Umbilical cord (tissue), 2 donors: Measurements from ENCODE around the gene MAP3K5. TPM values are rescaled to one million over a fixed set of nuclear protein-coding genes. Genes with fewer than 3 reads are reported as not detected.
"Not testable (repeated sequence)": the region's sequence is repeated elsewhere in the genome, so short reads cannot be mapped to it uniquely, and the experiment has no call there.

Experiments used
- DNase-seq: peaks from one replicate; pipeline ENCODE4 v3.0.0-alpha.2; 2015; ENCODE audit warnings: low spot score
- total RNA-seq: library from RNA; depleted of rRNA; stranded (reverse); fragments of >200 nt; gene quantifications from one replicate; pipeline ENCODE4 v1.2.3, GENCODE V29; 2014; ENCODE audit warnings: low replicate concordance; ENCODE audit not compliant: insufficient read depth

Gene MAP3K5
- total RNA-seq, 1 donor from 2014 or later: 10.6 TPM

DNA sequence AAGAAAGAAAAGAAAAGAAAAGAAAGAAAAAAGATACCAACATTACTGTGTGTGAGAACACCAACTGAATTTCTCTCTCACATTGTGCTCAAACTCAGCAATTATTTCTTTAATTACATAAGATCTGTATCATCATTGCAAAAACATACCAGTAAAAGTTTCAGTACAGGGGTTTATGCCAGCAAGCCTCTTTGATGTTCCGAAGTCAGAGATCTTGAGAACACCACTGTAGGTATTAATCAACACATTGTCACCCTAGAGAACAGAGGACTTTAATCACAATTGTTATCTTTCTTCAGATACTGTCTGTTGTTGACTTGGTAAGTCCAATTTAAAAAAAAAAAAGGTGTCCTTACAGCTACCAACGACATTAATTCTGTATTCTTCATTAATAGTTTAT, 181.1 kb downstream of the MAP3K5 start:
- DNase-seq: no peak

DNA sequence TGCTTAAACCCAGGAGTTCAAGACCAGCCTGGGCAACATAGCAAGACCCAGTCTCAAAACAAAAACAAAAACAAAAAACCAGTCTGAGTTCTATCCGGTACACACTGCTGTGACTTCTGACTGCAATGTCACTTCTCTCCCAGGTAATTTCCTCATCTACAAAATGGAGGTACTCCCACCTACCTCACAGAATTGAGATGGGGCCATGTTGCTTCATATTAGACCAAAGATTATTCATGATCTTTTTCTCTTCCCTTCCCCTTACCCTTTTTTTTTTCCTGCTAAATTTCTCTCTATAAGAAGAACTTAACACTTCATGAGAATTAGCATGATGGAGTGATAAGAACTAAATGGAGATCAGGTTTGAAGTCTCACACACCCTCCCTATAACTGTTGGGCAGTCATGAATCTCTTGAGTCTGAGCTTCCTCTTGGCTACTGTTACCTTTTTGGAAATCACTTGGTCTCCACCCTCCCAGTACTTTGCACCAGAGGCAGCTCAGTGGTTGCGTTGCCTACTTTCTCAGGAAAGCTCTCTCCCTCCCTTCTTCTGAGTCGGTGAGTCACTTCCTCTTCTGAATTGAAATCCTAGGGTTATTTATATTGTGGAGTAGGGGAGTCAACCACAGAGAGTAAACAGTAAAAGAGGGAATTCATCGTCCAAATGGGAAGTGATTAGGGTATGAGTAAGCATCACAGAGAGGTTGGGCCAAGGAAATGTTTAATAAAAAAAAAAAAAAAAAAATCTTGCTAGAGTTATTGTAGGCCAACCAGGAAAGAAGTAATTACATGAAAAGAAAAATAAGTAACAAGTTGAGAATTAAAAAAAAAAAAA, 182.2 kb downstream of the MAP3K5 start:
- DNase-seq: peak; percentile 61

DNA sequence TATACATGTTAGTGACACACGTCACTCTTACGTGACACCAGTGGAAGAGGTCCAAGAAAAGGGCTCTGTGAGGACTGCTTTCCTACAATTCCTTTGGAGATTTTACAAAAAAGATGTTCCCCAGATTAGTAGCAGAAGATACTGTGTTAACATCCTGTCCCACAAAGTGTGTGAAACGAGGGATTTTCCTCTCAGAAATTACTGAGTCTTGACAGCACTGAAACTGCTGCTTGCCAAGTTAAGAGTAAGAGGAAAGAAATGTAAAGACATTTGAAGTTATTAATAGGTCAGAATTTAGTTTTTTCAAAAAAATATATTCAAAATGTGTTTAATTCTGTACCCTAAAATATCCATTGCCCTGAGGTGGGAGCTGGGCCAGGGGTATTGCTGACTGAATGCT, 183.3 kb downstream of the MAP3K5 start:
- no peak for DNase-seq

DNA sequence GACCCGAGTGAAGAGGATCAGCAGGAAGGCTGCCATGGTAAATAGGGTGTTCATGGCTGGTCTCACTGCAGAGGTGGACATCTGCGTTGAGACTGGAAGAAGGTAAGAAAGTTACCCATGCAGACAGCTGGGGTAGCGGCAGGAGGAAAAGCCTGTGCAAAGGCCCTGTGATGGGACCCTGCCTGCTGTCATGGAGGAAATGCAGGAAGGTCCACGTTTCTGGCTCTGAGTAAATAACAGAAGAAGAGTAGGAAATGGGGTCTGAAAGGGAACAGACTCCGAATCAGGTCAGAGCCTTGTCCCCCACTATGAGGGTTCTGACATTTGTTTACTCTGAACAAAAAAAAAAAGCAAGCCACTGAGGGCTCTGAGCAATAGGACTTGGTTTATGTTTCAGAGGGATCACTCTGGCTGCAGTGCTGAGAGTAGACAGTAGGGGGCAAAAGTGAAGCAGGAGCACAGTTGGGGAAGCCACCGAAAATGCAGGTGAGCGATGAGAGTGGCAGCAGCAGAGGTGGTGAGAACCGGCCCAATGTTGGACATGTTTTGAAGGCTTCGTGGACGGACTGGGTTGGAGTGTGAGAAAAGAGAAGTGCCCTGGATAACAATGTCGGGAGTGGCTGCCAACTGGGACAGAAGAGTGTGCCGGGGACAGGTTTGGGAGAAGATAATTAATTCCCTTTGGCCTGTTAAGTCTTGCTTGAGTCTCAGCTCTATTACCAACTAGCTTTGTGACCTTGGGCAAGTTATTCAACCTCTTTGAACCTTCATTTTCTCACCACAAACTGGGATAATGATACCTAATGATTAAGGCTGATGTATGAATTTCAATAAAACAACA, 184.1 kb downstream of the MAP3K5 start:
- peak; percentile 61 for DNase-seq

DNA sequence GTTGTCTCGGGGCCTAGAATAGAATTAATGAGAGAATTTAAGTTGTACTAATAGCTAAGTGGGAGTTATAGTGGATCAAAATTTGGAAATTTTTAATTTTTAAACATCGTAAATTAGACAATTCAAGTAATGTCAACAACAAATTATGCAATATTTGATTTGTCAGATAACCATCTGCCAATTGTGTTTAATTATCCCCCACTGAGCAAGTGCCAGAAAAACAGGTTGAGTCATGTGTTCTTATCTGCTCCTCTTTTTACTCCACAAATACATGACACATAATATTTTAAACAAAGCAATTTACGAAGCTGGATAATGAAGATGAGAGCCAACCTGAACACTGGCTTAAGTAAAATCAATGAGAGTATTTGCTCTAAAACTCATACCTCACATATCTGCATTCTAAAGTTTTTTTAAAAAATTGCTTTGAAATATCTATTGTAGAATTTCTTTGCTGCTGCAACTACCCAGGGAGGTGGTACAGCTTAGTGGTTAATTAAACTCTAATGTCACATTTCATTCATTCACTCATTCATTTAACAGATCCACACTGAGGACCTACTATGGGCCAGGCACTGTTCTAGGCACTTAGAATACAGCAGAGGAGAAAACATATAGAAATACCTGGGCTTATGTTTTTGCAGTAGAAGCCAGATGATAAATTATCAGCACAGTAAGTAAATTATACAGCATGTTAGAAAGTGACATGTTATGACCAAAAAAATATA, 184.9 kb downstream of the MAP3K5 start:
- DNase-seq: no peak

DNA sequence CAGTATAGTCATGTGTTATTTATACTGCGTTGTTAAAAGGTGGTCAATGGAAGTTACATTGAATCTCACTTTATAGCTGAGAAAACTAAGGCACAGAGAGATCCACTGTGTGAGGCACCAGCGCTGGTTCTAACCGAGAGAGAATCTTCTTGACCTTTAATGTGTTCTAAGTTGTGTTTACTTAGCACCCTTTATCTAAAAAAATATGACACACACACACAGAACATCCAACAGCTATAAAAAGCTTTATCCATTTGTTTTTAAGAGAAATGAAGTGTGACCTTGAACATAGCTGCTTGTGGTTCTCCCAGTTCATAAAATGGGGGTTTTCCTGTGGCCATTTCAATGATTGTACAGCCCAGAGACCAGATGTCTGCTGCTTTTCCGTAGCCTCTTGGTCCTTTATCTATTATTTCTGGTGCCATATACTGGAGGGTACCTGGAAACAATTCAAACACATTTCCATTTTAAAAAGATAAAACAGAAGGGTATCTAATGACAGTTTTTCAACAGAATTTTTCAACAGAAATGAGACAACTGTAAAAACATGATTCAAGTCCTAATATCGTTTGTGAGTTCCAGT, 187.3 kb downstream of the MAP3K5 start:
- no peak for DNase-seq

DNA sequence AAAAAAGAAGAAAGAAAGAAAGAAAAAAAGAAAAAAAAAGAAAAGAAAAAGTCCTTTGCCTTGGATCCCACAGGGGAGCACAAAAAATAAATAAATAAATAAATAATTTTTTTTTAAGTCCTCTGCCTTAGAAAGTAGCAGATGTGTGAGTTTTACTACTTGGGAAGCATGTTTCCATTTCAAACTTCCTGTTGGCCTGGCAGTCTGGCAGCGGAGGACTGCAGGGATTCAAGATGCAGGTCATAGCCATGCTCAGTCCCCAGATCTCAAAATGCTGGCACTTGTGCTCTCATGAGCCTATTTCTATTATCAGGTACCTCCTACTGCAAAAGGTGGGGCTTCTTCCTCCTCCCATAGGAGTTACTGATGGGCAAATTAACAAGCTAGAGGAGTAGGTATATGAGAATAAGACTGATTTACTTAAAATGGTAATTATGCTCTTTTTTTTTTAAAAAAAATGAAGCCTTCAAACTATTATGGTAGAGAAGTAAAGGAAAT, 187.9 kb downstream of the MAP3K5 start:
- no peak for DNase-seq

DNA sequence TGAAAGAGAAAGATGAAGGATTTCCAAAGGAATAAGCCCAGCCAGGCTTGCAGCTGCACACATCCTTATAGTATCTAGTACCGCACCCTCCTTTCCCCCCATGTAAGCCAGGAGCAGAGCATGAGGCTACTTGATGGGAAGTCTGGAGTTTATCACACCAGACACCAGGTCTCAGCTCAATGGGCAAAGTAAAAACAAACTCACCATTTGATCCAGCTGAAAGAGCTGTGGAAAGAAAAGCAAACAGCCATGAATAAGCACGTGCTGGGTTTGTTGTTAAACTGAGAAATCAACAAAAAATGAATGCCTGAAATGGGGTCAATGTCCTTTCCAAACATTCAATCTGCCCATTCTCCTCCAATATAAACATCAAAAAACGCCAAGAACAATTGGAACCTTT, 191.5 kb downstream of the MAP3K5 start:
- DNase-seq: peak; percentile 87

DNA sequence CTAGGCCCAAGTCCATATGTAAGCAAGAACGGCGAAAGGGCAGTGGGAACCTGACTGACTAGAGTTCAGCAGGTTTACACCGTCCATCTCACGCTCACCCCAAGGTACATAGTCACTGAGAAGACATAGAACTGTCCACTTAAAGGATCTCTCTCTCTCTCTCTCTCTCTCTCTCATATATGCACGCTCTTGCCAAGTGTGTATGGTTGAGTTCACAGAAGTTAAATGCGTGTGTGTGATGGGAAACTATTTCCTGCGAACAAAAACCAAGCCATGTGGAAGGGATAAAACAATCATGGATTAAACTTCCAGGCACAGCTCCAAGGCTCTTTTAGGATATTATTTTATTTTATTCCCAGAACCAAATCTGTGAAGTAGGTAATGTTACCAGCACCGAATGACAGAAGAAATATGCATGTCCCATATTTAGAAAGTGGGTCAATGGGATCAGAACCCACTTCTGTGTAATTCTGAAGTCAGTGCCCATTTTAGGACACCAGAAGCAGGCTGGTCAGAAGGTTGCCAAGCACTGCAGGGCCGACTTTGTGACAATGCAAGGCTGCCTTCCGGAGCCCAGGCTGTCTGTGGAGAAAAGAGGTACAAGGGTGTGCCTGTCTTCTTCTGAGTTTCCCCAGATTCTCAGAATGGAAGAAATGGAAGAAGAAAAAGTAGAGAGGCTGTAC, 192.8 kb downstream of the MAP3K5 start:
- peak; percentile 39 for DNase-seq

DNA sequence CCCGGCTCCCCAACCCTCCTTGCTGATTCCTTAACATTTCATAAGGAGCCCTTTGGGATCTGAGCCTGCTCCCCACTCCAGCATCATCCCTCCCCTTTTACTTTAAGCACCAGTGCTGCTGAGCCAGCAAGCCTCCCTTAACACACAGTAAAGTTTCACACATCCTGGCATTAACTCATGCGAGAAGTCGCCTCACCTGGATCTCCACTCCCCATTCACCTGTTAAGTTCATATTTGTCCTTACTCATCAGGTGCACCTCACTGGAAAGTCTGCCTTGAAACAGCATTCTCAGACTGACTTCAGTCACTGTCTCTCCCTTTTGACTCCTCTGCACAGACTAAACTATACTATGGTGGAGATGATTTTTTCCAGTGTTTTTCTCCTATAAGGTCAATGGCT, 194.2 kb downstream of the MAP3K5 start:
- DNase-seq: no peak

DNA sequence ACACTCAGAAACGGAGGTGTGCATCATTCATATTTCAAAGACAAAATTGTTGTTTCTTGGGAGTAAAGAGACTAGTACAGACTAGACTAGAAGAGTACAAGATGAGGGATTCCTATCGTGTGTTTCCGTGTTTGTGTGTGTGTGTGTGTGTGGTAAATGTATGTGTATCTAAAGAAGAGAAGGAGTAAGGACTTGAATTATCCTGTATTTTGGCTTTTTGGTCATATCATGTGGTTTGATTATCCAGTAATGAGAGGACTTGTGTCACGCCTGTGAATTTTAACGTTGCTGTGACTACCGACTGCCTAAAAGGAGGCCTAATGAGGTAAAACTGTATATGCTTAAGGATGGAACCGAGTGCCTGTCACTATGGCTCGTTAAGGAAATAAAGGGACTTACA, 197.6 kb downstream of the MAP3K5 start:
- DNase-seq: no peak

DNA sequence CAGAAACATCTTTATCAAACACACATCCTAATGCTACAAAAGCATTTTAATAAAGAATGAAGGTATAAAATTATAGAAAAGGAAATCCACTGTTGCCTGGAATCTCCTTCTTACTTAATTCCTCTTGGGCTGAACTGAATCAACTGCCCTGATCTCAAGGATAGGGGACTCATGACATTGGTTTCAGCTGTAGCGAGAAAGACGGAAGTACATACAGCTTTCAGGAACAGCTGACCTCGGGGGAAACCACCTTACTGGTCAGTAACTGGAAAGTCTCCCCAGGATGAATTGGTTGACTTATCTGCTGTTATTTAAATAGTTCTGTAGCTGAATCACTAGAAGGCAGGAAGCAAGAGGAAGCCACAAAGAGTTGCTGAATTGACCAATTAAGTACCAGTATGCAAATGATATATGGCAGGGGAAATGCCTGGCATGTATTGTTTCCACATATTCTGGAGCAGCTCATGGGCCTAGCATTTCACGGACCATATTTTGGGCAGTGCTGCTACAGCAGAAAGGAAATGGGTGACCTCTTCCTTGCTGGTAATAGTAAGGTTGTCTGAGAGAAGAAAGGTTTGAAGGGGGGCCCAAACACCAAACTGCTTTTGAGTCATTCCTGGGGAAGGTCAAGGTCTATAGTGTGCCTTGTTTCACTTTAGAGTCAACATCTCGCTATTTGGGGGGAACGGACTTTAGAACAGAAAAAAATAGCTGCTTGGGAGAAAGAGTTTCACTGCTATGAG, 198.4 kb downstream of the MAP3K5 start:
- peak; percentile 51 for DNase-seq

DNA sequence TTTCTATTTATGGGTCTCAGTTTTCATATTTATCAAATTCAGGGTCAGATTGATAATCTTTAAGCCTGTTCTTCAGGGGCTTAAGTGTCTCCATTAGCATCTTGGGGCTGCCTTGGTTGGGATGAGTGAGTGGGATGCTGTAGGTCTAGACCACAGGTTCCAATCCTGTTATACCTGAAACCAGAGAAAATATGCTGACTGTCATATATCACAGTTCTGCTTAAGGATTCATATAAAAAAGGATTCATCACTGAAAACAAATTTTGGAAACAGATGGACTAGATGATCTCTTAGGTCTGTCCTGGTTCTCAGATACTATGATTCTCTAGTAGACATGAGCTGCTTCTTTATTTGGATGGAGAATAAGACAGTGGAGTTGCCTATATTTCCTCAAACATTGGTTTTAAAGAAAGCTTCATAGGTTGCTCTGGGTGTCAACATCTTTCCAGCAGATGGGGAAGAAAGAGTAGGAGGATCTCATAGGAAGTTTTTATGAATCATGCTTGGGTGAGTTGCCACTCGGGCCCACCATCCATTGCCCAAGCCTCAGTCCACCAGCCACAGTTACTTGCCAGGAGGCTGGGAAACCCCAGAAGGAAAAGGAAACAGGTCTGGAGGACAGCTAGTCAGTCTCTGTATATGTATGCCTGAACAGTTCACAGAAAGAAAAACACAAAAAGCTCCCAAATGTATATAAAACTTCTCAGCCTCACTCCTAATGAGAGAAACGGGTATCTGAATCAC, 199.2 kb downstream of the MAP3K5 start:
- no peak for DNase-seq

DNA sequence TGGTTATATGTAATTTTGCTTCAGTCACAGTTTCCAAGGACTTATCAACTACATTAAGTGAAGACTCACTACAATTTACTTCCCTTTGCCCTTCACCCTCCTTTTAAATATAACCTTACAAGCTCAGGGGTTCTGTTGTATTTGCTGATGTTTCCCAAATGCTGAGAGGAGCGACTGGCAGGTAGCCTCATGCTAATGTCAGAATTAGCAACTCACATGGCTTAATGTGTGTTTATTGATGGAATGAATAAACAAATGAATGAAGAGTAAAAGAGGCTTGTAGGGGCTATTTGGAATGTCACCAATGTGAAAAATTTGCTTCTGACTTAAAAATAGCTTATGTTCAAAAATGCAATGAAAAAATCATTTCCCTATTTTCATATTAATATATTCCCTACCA, 200.7 kb downstream of the MAP3K5 start:
- DNase-seq: no peak

DNA sequence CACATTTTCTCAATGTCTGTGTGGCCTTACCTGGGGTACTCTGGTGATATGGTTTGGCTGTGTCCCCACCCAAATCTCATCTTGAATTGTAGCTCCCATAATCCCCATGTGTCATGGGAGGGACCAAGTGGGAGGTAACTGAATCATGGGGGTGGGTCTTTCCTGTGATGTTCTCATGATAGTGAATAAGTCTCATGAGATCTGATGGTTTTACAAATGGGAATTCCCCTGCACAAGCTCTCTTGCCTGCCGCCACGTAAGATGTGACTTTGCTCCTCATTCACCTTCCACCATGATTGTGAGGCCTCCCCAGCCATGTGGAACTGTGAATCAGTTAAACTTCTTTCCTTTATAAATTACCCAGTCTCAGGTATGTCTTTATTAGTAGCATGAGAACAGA, 201.4 kb downstream of the MAP3K5 start:
- not testable (repeated sequence) for DNase-seq

DNA sequence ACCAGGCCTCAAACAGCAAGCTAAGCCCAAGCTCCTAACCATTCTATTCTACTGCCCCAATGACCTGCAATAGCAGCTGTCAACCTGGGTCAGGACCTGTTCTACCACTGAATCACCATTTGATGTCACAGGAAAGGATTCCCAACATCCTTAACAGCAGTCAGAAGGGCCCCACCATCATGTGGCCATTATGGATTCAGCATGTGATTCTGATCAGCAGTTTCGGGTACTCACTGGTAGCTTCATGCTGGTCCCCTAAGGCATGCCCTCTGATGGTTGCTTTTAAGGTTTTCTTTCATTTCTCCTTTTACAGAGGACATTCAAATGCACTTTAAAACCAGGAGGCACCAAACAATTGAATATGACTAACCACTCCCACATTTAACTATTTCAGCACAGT, 204.8 kb downstream of the MAP3K5 start:
- DNase-seq: no peak

DNA sequence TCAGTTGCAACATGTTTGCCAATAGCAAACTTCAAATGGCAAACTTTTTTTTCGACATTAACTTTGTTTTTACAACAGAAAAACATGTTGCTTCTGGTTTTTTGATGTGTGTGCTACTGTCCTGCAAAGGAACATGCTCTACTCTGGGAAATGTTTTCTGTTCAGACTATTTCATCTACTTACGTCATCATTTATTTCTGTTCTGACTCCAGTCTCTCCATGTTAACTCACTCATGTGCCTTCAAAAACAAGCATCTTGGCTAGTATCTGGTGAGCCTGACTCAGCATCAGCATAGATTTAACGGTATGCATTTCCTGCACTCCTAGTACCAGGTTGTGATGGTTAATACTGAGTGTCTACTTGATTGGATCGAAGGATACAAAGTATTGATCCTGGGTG, 206.0 kb downstream of the MAP3K5 start:
- peak; percentile 8 for DNase-seq

DNA sequence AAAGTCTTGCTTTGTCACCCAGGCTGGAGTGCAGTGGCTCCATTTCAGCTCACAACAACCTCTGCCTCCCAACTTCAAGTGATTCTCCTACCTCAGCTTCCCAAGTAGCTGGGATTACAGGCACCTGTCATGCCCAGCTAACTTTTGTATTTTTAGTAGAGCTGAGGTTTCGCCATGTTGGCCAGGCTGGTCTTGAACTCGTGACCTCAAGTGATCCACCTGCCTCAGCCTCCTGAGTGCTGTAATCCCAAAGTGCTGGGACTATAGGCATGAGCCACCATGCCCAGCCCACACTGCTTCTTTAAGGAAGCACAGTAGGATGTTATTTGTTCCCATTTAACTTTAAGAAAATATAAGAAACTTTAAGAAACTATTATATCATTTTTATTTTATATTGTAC, 206.8 kb downstream of the MAP3K5 start:
- DNase-seq: not testable (repeated sequence)

DNA sequence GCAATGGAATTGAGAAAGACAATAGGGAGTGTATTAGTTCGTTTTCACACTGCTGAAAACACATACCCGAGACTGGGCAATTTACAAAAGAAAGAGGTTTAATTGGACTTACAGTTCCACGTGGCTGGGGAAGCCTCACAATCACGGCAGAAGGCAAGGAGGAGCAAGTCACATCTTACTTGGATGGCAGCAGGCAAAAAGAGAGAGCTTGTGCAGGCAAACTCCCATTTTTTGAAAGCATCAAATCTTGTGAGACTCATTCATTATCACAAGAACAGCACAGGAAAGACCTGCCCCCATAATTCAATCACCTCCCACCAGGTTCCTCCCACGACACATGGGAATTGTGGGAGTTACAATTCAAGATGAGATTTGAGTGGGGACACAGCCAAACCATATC, 208.0 kb downstream of the MAP3K5 start:
- DNase-seq: not testable (repeated sequence)
